Loucy (cell line): ENCODE data around the gene AP1B1.

Experiments
- H2AFZ ChIP-seq: fragments of 200-600 bp; sonication (generic); 2 replicates; pipeline ENCODE4 v1.6.0; 2016; ENCODE audit warnings: antibody characterized with exemption, mild to moderate bottlenecking, low read length, moderate library complexity
- H3F3A ChIP-seq: fragments of 200-600 bp; 2 replicates; pipeline ENCODE4 v1.6.0; 2016; ENCODE audit warnings: antibody characterized with exemption, low read depth, mild to moderate bottlenecking
- H3K27me3 ChIP-seq: fragments of 200-600 bp; sonication (generic); 2 replicates; pipeline ENCODE4 v1.6.1; 2014; ENCODE audit warnings: low read length, mild to moderate bottlenecking; ENCODE audit not compliant: insufficient read depth, poor library complexity, severe bottlenecking
- H3K36me3 ChIP-seq: fragments of 200-600 bp; sonication (generic); 2 replicates; pipeline ENCODE4 v1.6.1; 2016; ENCODE audit warnings: low read length; ENCODE audit not compliant: insufficient read depth
- H3K4me1 ChIP-seq: fragments of 200-600 bp; sonication (generic); 2 replicates; pipeline ENCODE4 v1.5.1; 2014; ENCODE audit warnings: low read length, mild to moderate bottlenecking; ENCODE audit not compliant: insufficient read depth, poor library complexity, severe bottlenecking
- H3K4me2 ChIP-seq: fragments of 200-600 bp; sonication (generic); 2 replicates; pipeline ENCODE4 v1.6.0; 2014; ENCODE audit warnings: antibody characterized with exemption, low read length, low read depth, mild to moderate bottlenecking; ENCODE audit not compliant: poor library complexity, severe bottlenecking
- H3K4me3 ChIP-seq: fragments of 200-600 bp; sonication (generic); 2 replicates; pipeline ENCODE4 v1.5.1; 2014; ENCODE audit warnings: low read length, mild to moderate bottlenecking, mixed read lengths; ENCODE audit not compliant: poor library complexity, severe bottlenecking
- H3K79me2 ChIP-seq: fragments of 200-600 bp; sonication (generic); 2 replicates; pipeline ENCODE4 v1.6.1; 2014; ENCODE audit warnings: low read length; ENCODE audit not compliant: insufficient read depth
- H3K9ac ChIP-seq: fragments of 200-600 bp; sonication (generic); 2 replicates; pipeline ENCODE4 v1.6.0; 2014; ENCODE audit warnings: mild to moderate bottlenecking, low read depth, low read length, moderate library complexity; ENCODE audit not compliant: poor library complexity, severe bottlenecking
- H3K9me2 ChIP-seq: fragments of 200-600 bp; sonication (generic); replicated peaks from 2 replicates; pipeline ENCODE4 v1.6.1; 2016; ENCODE audit warnings: low read depth, low read length, mixed read lengths
- H3K9me3 ChIP-seq: fragments of 200-600 bp; sonication (generic); 2 replicates; pipeline ENCODE4 v1.6.1; 2014; ENCODE audit warnings: mild to moderate bottlenecking, antibody characterized with exemption, low read length, low read depth; ENCODE audit not compliant: insufficient read depth
- H4K20me1 ChIP-seq: fragments of 200-600 bp; sonication (generic); 2 replicates; pipeline ENCODE4 v1.6.0; 2014; ENCODE audit warnings: antibody characterized with exemption, low read length, mild to moderate bottlenecking; ENCODE audit not compliant: insufficient read depth, poor library complexity, severe bottlenecking
- EZH2phosphoT487 ChIP-seq: fragments of 200-600 bp; IDR thresholded peaks from 2 replicates; pipeline ENCODE4 v1.6.1; 2018; ENCODE audit warnings: antibody characterized with exemption, mild to moderate bottlenecking, moderate library complexity, borderline replicate concordance
- TF ChIP-seq, protein P1 (sequence below): fragments of 200-600 bp; sonication (generic); conservative IDR thresholded peaks from 2 replicates; pipeline ENCODE4 v1.5.1; 2014; ENCODE audit warnings: mild to moderate bottlenecking, antibody characterized with exemption, low read length

Gene AP1B1

DNA sequence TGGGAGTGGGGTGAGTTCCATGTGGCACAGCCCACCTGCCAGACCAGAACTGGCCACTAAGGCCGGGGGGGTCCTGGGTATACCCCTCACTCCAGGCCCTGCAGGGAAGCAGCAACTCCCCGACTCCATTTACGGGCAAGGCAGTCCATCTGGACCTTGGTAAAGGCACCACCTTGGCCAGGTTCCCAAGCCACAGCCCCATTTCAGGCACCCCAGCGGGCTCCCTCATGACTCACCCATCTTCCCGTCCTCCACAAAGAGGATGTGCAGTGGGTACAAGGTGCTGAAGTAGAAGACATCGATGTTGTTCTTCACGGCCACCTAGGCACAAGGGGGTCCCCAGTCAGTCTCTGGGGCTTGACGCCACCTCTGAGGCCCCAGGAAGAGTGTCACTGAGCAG, 57.2 kb downstream of the AP1B1 start:
- H3K9me3 ChIP-seq = no peaks in the 10 kb centered on the region
- no peaks in the 10 kb centered on the region for H3F3A ChIP-seq
- H3K4me3 ChIP-seq = no peak overlapping the region
- no peaks in the 10 kb centered on the region for H3K79me2 ChIP-seq
- no peaks in the 10 kb centered on the region for H4K20me1 ChIP-seq
- H3K27me3 ChIP-seq = no peaks in the 10 kb centered on the region
- no peak overlapping the region for H3K4me2 ChIP-seq
- no peaks in the 10 kb centered on the region for H3K4me1 ChIP-seq
- H3K36me3 ChIP-seq = peaks cover 70% of the 10 kb centered on the region; the same call in 1 of the 2 replicates
- H3K9ac ChIP-seq = no peak overlapping the region
- H2AFZ ChIP-seq = no peak overlapping the region
- H3K9me2 ChIP-seq = no peaks in the 10 kb centered on the region
- TF ChIP-seq, protein P1, sequence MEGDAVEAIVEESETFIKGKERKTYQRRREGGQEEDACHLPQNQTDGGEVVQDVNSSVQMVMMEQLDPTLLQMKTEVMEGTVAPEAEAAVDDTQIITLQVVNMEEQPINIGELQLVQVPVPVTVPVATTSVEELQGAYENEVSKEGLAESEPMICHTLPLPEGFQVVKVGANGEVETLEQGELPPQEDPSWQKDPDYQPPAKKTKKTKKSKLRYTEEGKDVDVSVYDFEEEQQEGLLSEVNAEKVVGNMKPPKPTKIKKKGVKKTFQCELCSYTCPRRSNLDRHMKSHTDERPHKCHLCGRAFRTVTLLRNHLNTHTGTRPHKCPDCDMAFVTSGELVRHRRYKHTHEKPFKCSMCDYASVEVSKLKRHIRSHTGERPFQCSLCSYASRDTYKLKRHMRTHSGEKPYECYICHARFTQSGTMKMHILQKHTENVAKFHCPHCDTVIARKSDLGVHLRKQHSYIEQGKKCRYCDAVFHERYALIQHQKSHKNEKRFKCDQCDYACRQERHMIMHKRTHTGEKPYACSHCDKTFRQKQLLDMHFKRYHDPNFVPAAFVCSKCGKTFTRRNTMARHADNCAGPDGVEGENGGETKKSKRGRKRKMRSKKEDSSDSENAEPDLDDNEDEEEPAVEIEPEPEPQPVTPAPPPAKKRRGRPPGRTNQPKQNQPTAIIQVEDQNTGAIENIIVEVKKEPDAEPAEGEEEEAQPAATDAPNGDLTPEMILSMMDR = no peak
- no peak for TF ChIP-seq EZH2phosphoT487

DNA sequence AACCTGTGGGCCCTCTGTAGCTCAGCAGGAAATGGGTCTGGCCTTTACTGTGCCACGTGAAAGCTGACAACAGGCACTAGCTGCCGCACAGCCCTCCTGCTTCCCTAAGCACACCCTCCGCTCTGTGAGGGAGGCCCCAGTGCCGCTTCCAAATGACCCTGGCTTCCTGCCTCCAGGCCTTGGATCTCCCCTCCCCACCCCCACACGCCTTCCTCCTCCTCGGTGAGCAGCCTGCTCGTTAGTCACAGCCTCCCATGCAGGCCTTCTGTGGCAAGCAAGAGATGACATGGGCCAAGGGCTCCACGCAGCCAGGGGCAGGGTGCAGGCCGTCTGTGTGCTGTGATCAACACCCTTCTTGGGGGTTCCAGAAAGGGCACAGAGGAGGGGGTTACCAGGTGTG, 57.6 kb downstream of the AP1B1 start:
- no peaks in the 10 kb centered on the region for H3K27me3 ChIP-seq
- H3K9ac ChIP-seq = no peak overlapping the region
- H3K9me3 ChIP-seq = no peaks in the 10 kb centered on the region
- no peak overlapping the region for H3K4me2 ChIP-seq
- H3K36me3 ChIP-seq = peaks cover 68% of the 10 kb centered on the region; the same call in 1 of the 2 replicates
- no peaks in the 10 kb centered on the region for H3K9me2 ChIP-seq
- H3K4me1 ChIP-seq = no peaks in the 10 kb centered on the region
- no peaks in the 10 kb centered on the region for H4K20me1 ChIP-seq
- no peaks in the 10 kb centered on the region for H3K79me2 ChIP-seq
- H3K4me3 ChIP-seq = no peak overlapping the region
- TF ChIP-seq, protein P1 = no peak
- TF ChIP-seq EZH2phosphoT487 = no peak
- no peaks in the 10 kb centered on the region for H3F3A ChIP-seq
- no peak overlapping the region for H2AFZ ChIP-seq

DNA sequence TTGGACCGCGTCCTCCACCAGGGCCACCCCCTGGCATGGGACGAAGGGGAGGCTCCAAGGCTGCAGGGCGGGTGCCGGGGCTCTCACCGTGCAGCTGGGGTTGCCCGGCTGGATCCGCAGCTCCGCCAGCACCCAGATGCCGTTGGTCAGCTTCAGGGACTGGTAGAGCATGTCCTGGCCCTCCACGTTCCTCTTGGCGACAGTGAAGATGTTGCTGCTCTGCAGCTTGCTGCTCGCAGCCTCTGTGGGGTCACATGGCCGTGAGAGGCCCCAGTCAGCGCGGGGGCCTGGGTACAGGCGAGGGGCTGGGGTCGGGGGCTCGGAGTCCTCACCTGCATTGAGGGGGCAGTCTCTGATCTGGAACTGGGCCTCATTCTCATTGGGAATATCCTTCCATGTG, 58.1 kb downstream of the AP1B1 start:
- no peaks in the 10 kb centered on the region for H3K9me3 ChIP-seq
- H3K4me3 ChIP-seq = no peak overlapping the region
- no peaks in the 10 kb centered on the region for H4K20me1 ChIP-seq
- peaks cover 68% of the 10 kb centered on the region; the same call in 1 of the 2 replicates for H3K36me3 ChIP-seq
- no peak overlapping the region for H2AFZ ChIP-seq
- no peaks in the 10 kb centered on the region for H3K27me3 ChIP-seq
- no peaks in the 10 kb centered on the region for H3F3A ChIP-seq
- no peaks in the 10 kb centered on the region for H3K9me2 ChIP-seq
- no peaks in the 10 kb centered on the region for H3K4me1 ChIP-seq
- no peaks in the 10 kb centered on the region for H3K79me2 ChIP-seq
- TF ChIP-seq EZH2phosphoT487 = no peak
- TF ChIP-seq, protein P1 = no peak
- no peak overlapping the region for H3K9ac ChIP-seq
- H3K4me2 ChIP-seq = no peak overlapping the region
